Uterus (tissue), 4 donors: ENCODE results near the gene SLC5A9. TPM values are rescaled to one million over a fixed set of nuclear protein-coding genes. Genes with fewer than 3 reads are reported as not detected.

Experiments used
- DNase-seq, 2 donors: peaks; one replicate each; pipeline ENCODE4 v3.0.0-alpha.2; 2019 to 2020
- H3K27ac ChIP-seq, 2 donors: fragments of 200-600 bp; sonication (generic); 1 replicate in 1 of 2; 2 replicates in 1 of 2; pipeline ENCODE4 v1.5.1; 2016 to 2018
- H3K27me3 ChIP-seq, 2 donors: fragments of 200-600 bp; sonication (generic); one replicate each; pipeline ENCODE4 v1.5.1; 2018 to 2019; ENCODE audit warnings: control low read depth in 1 of 2
- H3K36me3 ChIP-seq, 2 donors: fragments of 200-600 bp; sonication (generic); one replicate each; pipeline ENCODE4 v1.5.1; 2019; ENCODE audit warnings: control low read depth in 1 of 2
- H3K4me1 ChIP-seq, 2 donors: fragments of 200-600 bp; sonication (generic); one replicate each; pipeline ENCODE4 v1.5.1; 2018 to 2019; ENCODE audit warnings: control low read depth in 1 of 2
- H3K4me3 ChIP-seq, 2 donors: fragments of 200-600 bp; sonication (generic); 1 replicate in 1 of 2; 2 replicates in 1 of 2; pipeline ENCODE4 v1.5.1; 2018 to 2019; ENCODE audit warnings: mild to moderate bottlenecking in 1 of 2
- H3K9me3 ChIP-seq, 2 donors: fragments of 200-600 bp; sonication (generic); one replicate each; pipeline ENCODE4 v1.5.1; 2019; ENCODE audit warnings: control low read depth in 1 of 2
- POLR2A ChIP-seq, 2 donors: fragments of 450-650 bp; IDR thresholded peaks; one replicate each; pipeline ENCODE4 v1.6.1; 2016; ENCODE audit warnings: antibody characterized with exemption in 2 of 2, mild to moderate bottlenecking in 1 of 2, moderate library complexity in 1 of 2
- intact Hi-C: fragments of 100-400 bp; cut with DNase I; formaldehyde crosslinking; loops from one replicate; pipeline ENCODE4 v1.15.1; 2023; ENCODE audit warnings: low total_unique reads
- total RNA-seq, 4 donors: library from RNA; depleted of rRNA in 3 of 4; stranded (reverse); fragments of >200 nt in 3 of 4; gene quantifications; one replicate each; pipeline versions ENCODE4 v1.1.0 to v1.2.4, GENCODE V29; 2014 to 2023
- TF ChIP-seq, protein P1 (sequence below), 4 experiments: fragments of 200-600 bp in 2 of 4; fragments of 450-650 bp in 2 of 4; sonication (generic) in 2 of 4; IDR thresholded peaks; one replicate each; pipeline ENCODE4 v1.5.1; 2016 to 2019; ENCODE audit warnings: antibody characterized with exemption in 4 of 4, mild to moderate bottlenecking in 2 of 4, moderate library complexity in 1 of 4
- donor health status: DM: yes; HTN: yes; CAD: no.

Gene SLC5A9
- total RNA-seq, 4 donors from 2014 or later, result 0.21 to 0.82 TPM; not detected in 2

DNA sequence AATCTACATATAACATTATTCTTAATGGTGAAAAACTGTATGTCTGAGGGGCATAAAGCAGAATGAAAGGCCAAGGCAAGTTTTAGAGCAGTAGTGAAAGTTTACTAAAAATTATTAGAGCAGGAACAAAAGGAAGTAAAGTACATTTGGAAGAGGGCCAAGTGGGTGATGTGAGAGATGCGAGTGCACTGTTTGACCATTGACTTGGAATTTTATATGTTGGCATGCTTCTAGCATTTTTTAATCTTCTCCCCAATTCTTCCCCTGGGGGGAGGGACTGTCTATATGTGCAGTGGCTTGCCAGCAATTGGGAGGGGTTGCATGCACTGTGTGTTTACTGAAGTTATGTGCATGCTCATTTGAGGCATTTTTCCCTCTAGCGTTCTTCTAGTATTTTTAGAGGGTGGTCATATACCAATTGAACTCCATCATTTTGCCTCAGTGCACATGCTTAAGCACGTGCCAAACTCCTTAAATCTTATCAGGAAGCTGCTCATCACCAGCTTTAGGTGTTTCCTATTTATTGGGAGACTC, 36.1 kb upstream of the SLC5A9 start:
- Histone ChIP-seq H3K9me3 (no peaks in the 10 kb centered on the region), H3K4me3 (no peak overlapping the region), H3K27ac (no peak overlapping the region), H3K27me3 (no peaks in the 10 kb centered on the region), H3K36me3 (no peaks in the 10 kb centered on the region), H3K4me1 (no peaks in the 10 kb centered on the region)
- TF ChIP-seq POLR2A (IDR thresholded peaks at IDR 0.05), result no peak
- TF ChIP-seq, protein P1, sequence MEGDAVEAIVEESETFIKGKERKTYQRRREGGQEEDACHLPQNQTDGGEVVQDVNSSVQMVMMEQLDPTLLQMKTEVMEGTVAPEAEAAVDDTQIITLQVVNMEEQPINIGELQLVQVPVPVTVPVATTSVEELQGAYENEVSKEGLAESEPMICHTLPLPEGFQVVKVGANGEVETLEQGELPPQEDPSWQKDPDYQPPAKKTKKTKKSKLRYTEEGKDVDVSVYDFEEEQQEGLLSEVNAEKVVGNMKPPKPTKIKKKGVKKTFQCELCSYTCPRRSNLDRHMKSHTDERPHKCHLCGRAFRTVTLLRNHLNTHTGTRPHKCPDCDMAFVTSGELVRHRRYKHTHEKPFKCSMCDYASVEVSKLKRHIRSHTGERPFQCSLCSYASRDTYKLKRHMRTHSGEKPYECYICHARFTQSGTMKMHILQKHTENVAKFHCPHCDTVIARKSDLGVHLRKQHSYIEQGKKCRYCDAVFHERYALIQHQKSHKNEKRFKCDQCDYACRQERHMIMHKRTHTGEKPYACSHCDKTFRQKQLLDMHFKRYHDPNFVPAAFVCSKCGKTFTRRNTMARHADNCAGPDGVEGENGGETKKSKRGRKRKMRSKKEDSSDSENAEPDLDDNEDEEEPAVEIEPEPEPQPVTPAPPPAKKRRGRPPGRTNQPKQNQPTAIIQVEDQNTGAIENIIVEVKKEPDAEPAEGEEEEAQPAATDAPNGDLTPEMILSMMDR (IDR thresholded peaks at IDR 0.05), result no peak
- intact Hi-C loops, result no loop called here
- DNase-seq, result no peak

DNA sequence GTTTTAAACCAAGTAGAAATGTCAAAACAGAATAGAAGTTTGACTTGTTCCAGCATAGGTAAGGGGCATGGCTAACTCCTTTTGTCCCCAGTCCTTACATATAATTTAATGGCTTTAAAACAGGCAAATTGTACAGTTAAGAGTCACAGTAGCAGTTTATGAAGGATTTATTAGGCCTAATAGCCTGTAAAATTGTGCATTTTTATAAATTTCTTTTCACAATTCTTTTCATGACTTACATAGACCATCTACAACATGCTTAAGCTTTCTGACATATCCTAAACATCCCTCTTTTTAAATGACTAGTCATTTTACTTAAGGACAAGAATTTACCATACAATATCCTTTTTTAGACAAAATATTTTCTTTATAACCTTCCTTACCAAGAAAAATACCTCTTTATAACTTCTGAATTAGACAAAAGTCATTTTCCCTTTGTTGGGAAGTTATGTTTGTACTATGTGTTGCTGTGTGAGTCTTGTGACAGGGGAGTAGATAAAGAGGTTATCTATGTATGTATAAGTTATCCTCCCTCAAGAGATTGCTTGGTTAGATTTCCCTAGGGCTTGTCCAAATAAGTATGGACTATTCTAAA, 34.5 kb upstream of the SLC5A9 start:
- TF ChIP-seq POLR2A (IDR thresholded peaks at IDR 0.05), result no peak
- TF ChIP-seq, protein P1 (IDR thresholded peaks at IDR 0.05), result no peak
- intact Hi-C loops, result no loop called here
- H3K4me3 ChIP-seq, result no peak overlapping the region
- H3K27ac ChIP-seq, result no peak overlapping the region
- H3K36me3 ChIP-seq, result no peaks in the 10 kb centered on the region
- H3K9me3 ChIP-seq, result no peaks in the 10 kb centered on the region
- no peaks in the 10 kb centered on the region for H3K4me1 ChIP-seq
- no peaks in the 10 kb centered on the region for H3K27me3 ChIP-seq
- no peak for DNase-seq

DNA sequence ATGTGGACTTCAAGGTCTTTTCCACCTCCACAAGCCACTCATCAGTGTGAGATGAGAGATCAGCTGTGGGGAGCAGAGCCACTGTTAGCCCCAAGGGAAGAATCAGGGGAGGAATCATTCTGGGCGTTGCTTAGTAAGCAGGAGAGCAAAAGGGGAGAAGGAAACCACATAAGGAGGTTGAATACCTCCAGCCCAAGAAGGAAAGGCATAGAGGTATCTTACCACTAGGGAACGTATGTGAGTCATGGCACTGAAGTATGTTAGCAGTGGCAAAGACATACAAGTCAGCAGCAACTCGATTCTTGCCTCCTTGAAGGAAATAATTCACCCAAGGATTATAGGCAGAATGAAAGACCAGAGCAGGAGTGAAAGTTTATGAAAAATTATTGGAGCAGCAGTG, 31.6 kb upstream of the SLC5A9 start:
- Histone ChIP-seq H3K4me3 (no peak overlapping the region), H3K9me3 (no peaks in the 10 kb centered on the region), H3K4me1 (no peaks in the 10 kb centered on the region), H3K36me3 (no peaks in the 10 kb centered on the region), H3K27ac (no peak overlapping the region), H3K27me3 (peaks cover 0 to 3% of the 10 kb centered on the region in 2 donors)
- no peak for DNase-seq
- intact Hi-C loops, result no loop called here
- TF ChIP-seq POLR2A (IDR thresholded peaks at IDR 0.05), result no peak
- TF ChIP-seq, protein P1 (IDR thresholded peaks at IDR 0.05), result no peak

DNA sequence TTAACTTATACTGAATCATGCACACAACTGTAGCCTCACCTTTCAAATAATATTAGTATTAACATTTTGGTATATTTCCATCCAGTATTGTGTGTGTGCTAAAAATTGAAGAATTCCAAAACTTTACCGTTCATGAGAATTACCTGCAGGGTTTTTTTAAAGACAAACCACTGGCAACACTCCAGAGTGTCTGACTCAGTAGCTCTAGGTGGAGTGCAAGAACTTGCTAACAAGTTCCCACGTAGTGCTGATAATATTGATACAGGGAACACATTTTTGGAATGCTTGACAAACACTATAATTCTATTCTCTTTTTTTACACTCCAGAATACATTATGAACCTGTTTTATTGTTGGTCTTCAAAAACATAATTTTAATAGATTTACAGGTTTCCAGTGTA, 27.7 kb upstream of the SLC5A9 start:
- DNase-seq, result no peak
- H3K4me1 ChIP-seq, result no peaks in the 10 kb centered on the region
- H3K36me3 ChIP-seq, result no peaks in the 10 kb centered on the region
- H3K4me3 ChIP-seq, result no peak overlapping the region
- no peak for TF ChIP-seq POLR2A (IDR thresholded peaks at IDR 0.05)
- TF ChIP-seq, protein P1 (IDR thresholded peaks at IDR 0.05), result no peak
- intact Hi-C loops, result no loop called here
- peaks cover 0 to 3% of the 10 kb centered on the region in 2 donors for H3K27me3 ChIP-seq
- H3K27ac ChIP-seq, result no peak overlapping the region
- no peaks in the 10 kb centered on the region for H3K9me3 ChIP-seq

DNA sequence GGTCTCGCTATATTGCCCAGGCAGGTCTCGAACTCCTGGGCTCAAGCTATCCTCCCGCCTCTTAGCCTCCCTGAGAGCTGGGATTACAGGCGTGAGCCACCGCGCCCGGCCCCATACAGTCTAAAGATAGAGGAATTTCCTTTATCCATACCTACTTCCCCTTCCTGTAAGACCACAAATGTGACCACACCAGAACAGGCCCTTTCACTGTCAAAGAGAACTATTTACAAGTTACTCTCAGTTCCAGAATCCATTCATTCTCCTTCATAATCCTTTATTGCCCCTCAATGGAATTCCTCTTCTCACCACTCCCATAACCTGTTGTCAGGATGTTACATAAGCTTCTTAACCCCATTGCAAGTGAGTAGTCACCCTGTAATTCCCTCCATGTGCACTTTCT, 26.3 kb upstream of the SLC5A9 start:
- no peaks in the 10 kb centered on the region for H3K36me3 ChIP-seq
- no peak for DNase-seq
- no peak overlapping the region for H3K4me3 ChIP-seq
- no peak overlapping the region for H3K27ac ChIP-seq
- no peak for TF ChIP-seq POLR2A (IDR thresholded peaks at IDR 0.05)
- TF ChIP-seq, protein P1 (IDR thresholded peaks at IDR 0.05), result no peak
- H3K4me1 ChIP-seq, result no peaks in the 10 kb centered on the region
- intact Hi-C loops, result no loop called here
- no peaks in the 10 kb centered on the region for H3K9me3 ChIP-seq
- peaks cover 0 to 3% of the 10 kb centered on the region in 2 donors for H3K27me3 ChIP-seq
